K562 (cell line): Measurements from ENCODE around the gene AGPAT4. TPM values are rescaled to one million over a fixed set of nuclear protein-coding genes. Genes with fewer than 3 reads are reported as not detected.
"Not testable (repeated sequence)": the region's sequence is repeated elsewhere in the genome, so short reads cannot be mapped to it uniquely, and the experiment has no call there.

Experiments used
- ATAC-seq: fragments of 200-7000 bp; cut with Tn5 transposase; 3 replicates; pipeline ENCODE4 v1.9.1; 2020; ENCODE audit warnings: moderate library complexity
- BruUV-seq: library from RNA; stranded (reverse); fragments of 400-500 nt; replicated peaks from 2 replicates; lab custom pipeline; 2021; lab: Mats Ljungman, UMichigan
- CTCF ChIA-PET: fragments of 300-600 bp; formaldehyde crosslinking; extraction: SDS; loops from one replicate; lab custom pipeline; 2021; ENCODE audit warnings: low intra/inter-chr PET ratio; lab: Yijun Ruan, JAX
- POLR2A ChIA-PET: fragments of 300-600, 350-650 bp; sonication (Branson Sonifier 250); formaldehyde crosslinking; extraction: SDS; loops from one replicate; lab custom pipeline; 2021; ENCODE audit warnings: antibody characterized with exemption, inconsistent platforms; lab: Yijun Ruan, JAX
- DNase-seq, 4 experiments: peaks; one replicate each; pipeline versions ENCODE4 v3.0.0 to v3.0.0-alpha.2; 2011 to 2018; ENCODE audit warnings: low spot score in 3 of 4, mixed read lengths in 3 of 4; ENCODE audit errors: extremely low read depth in 1 of 4
- FAIRE-seq: peaks from 2 replicates; lab custom pipeline; 2011; peaks lifted over from hg19 to GRCh38; lab: Jason Lieb, UNC
- H2AFZ ChIP-seq: 2 replicates; pipeline ENCODE4 v1.6.0; 2011; ENCODE audit warnings: low read depth, low read length, control low read depth, inconsistent platforms
- H3K27ac ChIP-seq: fragments of 200-600 bp; 3 replicates; pipeline ENCODE4 v1.8.0; 2011; ENCODE audit warnings: low read depth, mild to moderate bottlenecking, control low read depth, inconsistent platforms, low read length, moderate library complexity, mixed read lengths; ENCODE audit errors: extremely low read depth
- H3K27me3 ChIP-seq, 2 experiments: fragments of 300-600 bp in 1 of 2; 2 replicates in 1 of 2; 3 replicates in 1 of 2; pipeline versions ENCODE4 v1.6.0 to v1.8.0; 2011; ENCODE audit warnings: inconsistent platforms in 2 of 2, low read length in 2 of 2, mild to moderate bottlenecking in 1 of 2, mixed read lengths in 1 of 2, moderate library complexity in 1 of 2; ENCODE audit not compliant: control insufficient read depth in 2 of 2, insufficient read depth in 2 of 2
- H3K36me3 ChIP-seq: fragments of 300-600 bp; 3 replicates; pipeline ENCODE4 v1.8.0; 2011; ENCODE audit warnings: mild to moderate bottlenecking, low read length, inconsistent platforms; ENCODE audit not compliant: control insufficient read depth, insufficient read depth
- H3K4me1 ChIP-seq, 2 experiments: fragments of 200-600 bp in 1 of 2; replicated peaks in 1 of 2; 2 replicates in 1 of 2; 3 replicates in 1 of 2; pipeline versions ENCODE4 v1.5.1 to v1.8.0; 2011; ENCODE audit warnings: inconsistent platforms in 2 of 2, low read length in 2 of 2, mild to moderate bottlenecking in 1 of 2, mixed read lengths in 1 of 2, moderate library complexity in 1 of 2; ENCODE audit not compliant: control insufficient read depth in 2 of 2, insufficient read depth in 2 of 2
- H3K4me2 ChIP-seq: 2 replicates; pipeline ENCODE4 v1.6.1; 2011; ENCODE audit warnings: low read length, control low read depth, inconsistent platforms, mixed read lengths; ENCODE audit not compliant: insufficient read depth
- H3K4me3 ChIP-seq: fragments of 200-600 bp; sonication (generic), shearing (Covaris generic); 2 replicates; pipeline ENCODE4 v1.5.1; 2016; ENCODE audit warnings: control low read depth, inconsistent platforms
- H3K79me2 ChIP-seq: fragments of 200-600 bp; 3 replicates; pipeline ENCODE4 v1.8.0; 2011; ENCODE audit warnings: low read length, inconsistent platforms; ENCODE audit not compliant: control insufficient read depth, insufficient read depth
- H3K9ac ChIP-seq, 2 experiments: 2 replicates each; pipeline versions ENCODE4 v1.6.0 to v1.6.1; 2011; ENCODE audit warnings: low read depth in 2 of 2, low read length in 2 of 2, control low read depth in 1 of 2, inconsistent platforms in 1 of 2, mild to moderate bottlenecking in 1 of 2, mixed read lengths in 1 of 2; ENCODE audit not compliant: insufficient read depth in 1 of 2
- H3K9me1 ChIP-seq: one replicate; pipeline ENCODE4 v1.6.0; 2011; ENCODE audit warnings: inconsistent platforms, mild to moderate bottlenecking, low read length, moderate library complexity; ENCODE audit not compliant: control insufficient read depth, insufficient read depth
- H3K9me3 ChIP-seq: replicated peaks from 2 replicates; pipeline ENCODE4 v1.5.1; 2011; ENCODE audit warnings: low read depth, low read length, inconsistent platforms; ENCODE audit not compliant: control insufficient read depth, insufficient read depth
- H4K20me1 ChIP-seq: replicated peaks from 2 replicates; pipeline ENCODE4 v1.6.1; 2011; ENCODE audit warnings: low read length, inconsistent platforms, mixed read lengths; ENCODE audit not compliant: control insufficient read depth, insufficient read depth
- BCOR ChIP-seq: fragments of 450-650 bp; IDR thresholded peaks from 2 replicates; pipeline ENCODE4 v1.6.1; 2016
- CBX3 ChIP-seq, 2 experiments: IDR thresholded peaks; 1 replicate in 1 of 2; 2 replicates in 1 of 2; pipeline ENCODE4 v1.6.1; 2012; ENCODE audit warnings: inconsistent platforms in 2 of 2, low read length in 2 of 2, borderline replicate concordance in 1 of 2, control low read depth in 1 of 2
- CBX5 ChIP-seq: IDR thresholded peaks from 2 replicates; pipeline ENCODE4 v1.6.1; 2014; ENCODE audit warnings: low read depth, borderline replicate concordance
- GABPA ChIP-seq: fragments of 200-800 bp; sonication (Bioruptor generic); conservative IDR thresholded peaks from 2 replicates; pipeline ENCODE4 v1.6.1; 2016; ENCODE audit warnings: low read depth, missing genetic modification characterization, missing compliant biosample characterization
- KDM1A ChIP-seq, 2 experiments: fragments of 450-650 bp; IDR thresholded peaks; 2 replicates each; pipeline ENCODE4 v1.6.1; 2016; ENCODE audit warnings: mild to moderate bottlenecking in 2 of 2
- MAFK ChIP-seq: IDR thresholded peaks from 2 replicates; pipeline ENCODE4 v1.6.1; 2011; ENCODE audit warnings: low read length, improper control_type of control experiment
- NCOA2 ChIP-seq, 2 experiments: fragments of 450-650 bp; IDR thresholded peaks; 2 replicates each; pipeline ENCODE4 v1.6.1; 2018; ENCODE audit warnings: mild to moderate bottlenecking in 2 of 2, moderate library complexity in 1 of 2; ENCODE audit not compliant: partially characterized antibody in 2 of 2
- RBM25 ChIP-seq: fragments of 200-400 bp; formaldehyde crosslinking; IDR thresholded peaks from 2 replicates; pipeline ENCODE4 v1.6.1; 2018; ENCODE audit warnings: low read length, low read depth, moderate library complexity; ENCODE audit not compliant: severe bottlenecking
- ZBED1 ChIP-seq: IDR thresholded peaks from 2 replicates; pipeline ENCODE4 v1.6.1; 2014
- ZNF121 ChIP-seq: sonication (generic); formaldehyde crosslinking; conservative IDR thresholded peaks from 2 replicates; pipeline ENCODE4 v1.8.0; 2022; ENCODE audit warnings: missing genetic modification reagents
- ZNF146 ChIP-seq: IDR thresholded peaks from one replicate; pipeline ENCODE4 v1.6.1; 2018; ENCODE audit warnings: missing compliant biosample characterization; ENCODE audit not compliant: unreplicated experiment
- ZNF316 ChIP-seq: fragments of 450-650 bp; IDR thresholded peaks from 2 replicates; pipeline ENCODE4 v1.6.1; 2016
- WGBS: fragments of 100-300 bp; shearing (Covaris generic); methylation state at CpG from one replicate; pipeline ENCODE4 v1.1.6; 2016; ENCODE audit warnings: low coverage, mixed read lengths; ENCODE audit not compliant: insufficient coverage; ENCODE audit errors: missing lambda C conversion rate; 5-methylcytosine and 5-hydroxymethylcytosine counted together
- in situ Hi-C: fragments of 300-500 bp; cut with MboI; formaldehyde crosslinking; loops from 4 replicates; pipeline ENCODE4 v1.15.0; 2018; ENCODE audit warnings: inconsistent platforms, mixed read lengths
- intact Hi-C: fragments of 100-400 bp; cut with micrococcal nuclease; formaldehyde crosslinking; loops from 2 replicates; pipeline ENCODE4 v1.14.2; 2022
- polyA plus RNA-seq, 8 experiments: library from polyadenylated mRNA; depleted of rRNA in 4 of 8; stranded (reverse) in 5 of 8; unstranded in 3 of 8; fragments of >200 nt; fragmentation: Nextera tagmentation in 2 of 8; fragmentation: Illumina TruSeq in 1 of 8; extraction: Ambion mirVana in 2 of 8; extraction: Trizol in 1 of 8; gene quantifications; 2 replicates each; pipeline versions ENCODE4 v1.2.1 to v1.2.3, GENCODE V29; 2011 to 2014; ENCODE audit warnings: inconsistent platforms in 1 of 8, missing spikeins in 1 of 8
- total RNA-seq, 7 experiments: library from RNA; depleted of rRNA in 6 of 7; stranded (reverse); fragments of >200 nt in 6 of 7; fragmentation: Illumina TruSeq in 2 of 7; extraction: Trizol in 2 of 7; gene quantifications; 2 replicates each; pipeline versions ENCODE4 v1.2.1 to v1.2.3, GENCODE V29; 2011 to 2021; ENCODE audit warnings: low replicate concordance in 1 of 7
- TF ChIP-seq, protein P1 (sequence below): fragments of 250-450 bp; sonication (Bioruptor Pico); IDR thresholded peaks from 2 replicates; pipeline ENCODE4 v1.8.0; 2022; ENCODE audit warnings: inconsistent platforms, mild to moderate bottlenecking, moderate library complexity, borderline replicate concordance

AGPAT4 gene
- total and polyA plus RNA-seq, 9 of the 15 experiments (the other 6 are each of a cell fraction or from before 2014, with no cell fraction given) = 2.2 to 15.0 (median 5.7) TPM

DNA sequence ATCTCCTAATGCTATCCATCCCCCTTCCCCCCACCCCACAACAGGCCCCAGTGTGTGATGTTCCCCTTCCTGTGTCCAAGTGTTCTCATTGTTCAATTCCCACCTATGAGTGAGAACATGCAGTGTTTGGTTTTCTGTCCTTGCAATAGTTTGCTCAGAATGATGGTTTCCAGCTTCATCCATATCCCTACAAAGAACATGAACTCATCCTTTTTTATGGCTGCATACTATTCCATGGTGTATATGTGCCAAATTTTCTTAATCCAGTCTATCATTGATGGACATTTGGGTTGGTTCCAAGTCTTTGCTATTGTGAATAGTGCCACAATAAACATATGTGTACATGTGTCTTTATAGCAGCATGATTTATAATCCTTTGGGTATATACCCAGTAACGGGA lies 101.1 kb downstream of the AGPAT4 start:
- intact Hi-C loops, H3K9me3 ChIP-seq, in situ Hi-C loops, H2AFZ ChIP-seq, H4K20me1 ChIP-seq, ATAC-seq, H3K4me3 ChIP-seq, H3K9ac ChIP-seq, H3K9me1 ChIP-seq, H3K27ac ChIP-seq, FAIRE-seq, BruUV-seq, H3K27me3 ChIP-seq, DNase-seq, H3K79me2 ChIP-seq, CTCF ChIA-PET, H3K36me3 ChIP-seq, H3K4me2 ChIP-seq, POLR2A ChIA-PET: not testable (repeated sequence)
- peaks cover 21 to 27% of the 10 kb centered on the region in 2 experiments; a peak in 4 of 5 replicates for H3K4me1 ChIP-seq
- TF ChIP-seq KDM1A (IDR thresholded peaks at IDR 0.05) (peak; percentile 48 to 67; a peak in 2 of 4 replicates), BCOR (peak; percentile 92), RBM25 (peak; percentile 18), ZNF146 (CRISPR knock-in tag) (peak; percentile 89)
- WGBS = 0% methylated on average over 1 of the region's 1 CpG

DNA sequence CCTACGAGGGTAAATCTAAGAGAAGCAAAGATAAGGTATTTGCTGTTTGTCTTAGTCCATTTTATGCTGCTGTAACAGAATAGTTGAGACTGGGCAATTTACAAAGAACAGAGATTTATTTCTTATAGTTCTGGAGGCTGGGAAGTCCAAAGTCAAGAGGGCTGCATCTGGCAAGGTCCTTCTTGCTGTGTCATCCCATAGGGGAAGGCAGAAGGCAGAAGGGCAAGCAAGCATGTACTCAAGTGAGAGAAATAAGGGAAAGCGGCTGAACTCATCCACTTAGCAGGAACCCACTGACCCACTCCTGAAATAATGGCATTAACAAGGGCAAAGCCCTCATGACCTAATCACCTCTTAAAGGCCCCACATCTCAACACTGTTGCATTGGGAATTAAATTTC lies 102.7 kb downstream of the AGPAT4 start:
- no peak overlapping the region for H2AFZ ChIP-seq
- H3K36me3 ChIP-seq = no peaks in the 10 kb centered on the region
- H3K27ac ChIP-seq = no peak overlapping the region
- no peaks in the 10 kb centered on the region for H3K79me2 ChIP-seq
- no peak overlapping the region for H3K9ac ChIP-seq
- no peaks in the 10 kb centered on the region for H3K27me3 ChIP-seq
- ChIA-PET POLR2A (interaction anchor here (0.8 to 1.6 kb wide), 2 partner anchors 9 to 87 kb away, joined by 3 to 7 read pairs; no protein-coding TSS in a partner anchor), CTCF (no interaction called here)
- 84% methylated on average over 2 of the region's 2 CpGs for WGBS
- in situ Hi-C loops = no loop called here
- no peak overlapping the region for H3K4me2 ChIP-seq
- no TSS peak for BruUV-seq
- FAIRE-seq (peak; percentile 15), DNase-seq (no peak), ATAC-seq (no peak)
- H3K4me3 ChIP-seq = no peak overlapping the region
- no peaks in the 10 kb centered on the region for H4K20me1 ChIP-seq
- intact Hi-C loops = no loop called here
- H3K4me1 ChIP-seq = peaks cover 21 to 27% of the 10 kb centered on the region in 2 experiments; a peak in 4 of 5 replicates
- H3K9me1 ChIP-seq = no peaks in the 10 kb centered on the region
- 0 out of 2 replicates have a peak, but pooled peaks cover 7% of the 10 kb centered on the region for H3K9me3 ChIP-seq
- TF ChIP-seq CBX5 (0 out of 2 replicates have a peak, but pooled peaks have one; percentile 23), ZNF316 (peak; percentile 16; the same call in 1 of the 2 replicates), ZBED1 (no peak), GABPA (tag) (no peak), CBX3 (IDR thresholded peaks at IDR 0.05; ENCODE audit: borderline replicate concordance in 1 of 2, low read length in 2 of 2) (peak in 1 of 2 experiments; percentile 50; a peak in 1 of 3 replicates), ZNF121 (CRISPR knock-in tag) (no peak), NCOA2 (IDR thresholded peaks at IDR 0.05; ENCODE audit: partially characterized antibody in 2 of 2) (no peak), MAFK (no peak)
- TF ChIP-seq, protein P1, sequence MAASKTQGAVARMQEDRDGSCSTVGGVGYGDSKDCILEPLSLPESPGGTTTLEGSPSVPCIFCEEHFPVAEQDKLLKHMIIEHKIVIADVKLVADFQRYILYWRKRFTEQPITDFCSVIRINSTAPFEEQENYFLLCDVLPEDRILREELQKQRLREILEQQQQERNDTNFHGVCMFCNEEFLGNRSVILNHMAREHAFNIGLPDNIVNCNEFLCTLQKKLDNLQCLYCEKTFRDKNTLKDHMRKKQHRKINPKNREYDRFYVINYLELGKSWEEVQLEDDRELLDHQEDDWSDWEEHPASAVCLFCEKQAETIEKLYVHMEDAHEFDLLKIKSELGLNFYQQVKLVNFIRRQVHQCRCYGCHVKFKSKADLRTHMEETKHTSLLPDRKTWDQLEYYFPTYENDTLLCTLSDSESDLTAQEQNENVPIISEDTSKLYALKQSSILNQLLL (CRISPR knock-in tag) = no peak
